CD14-positive monocyte (primary cell): ENCODE results near the gene FUCA2. TPM values are rescaled to one million over a fixed set of nuclear protein-coding genes. Genes with fewer than 3 reads are reported as not detected.

ENCODE experiments used
- DNase-seq, 3 donors: peaks; one replicate each; pipeline ENCODE4 v3.0.0-alpha.2; 2011 to 2022
- H2AFZ ChIP-seq: 2 replicates; pipeline ENCODE4 v1.6.0; 2012; ENCODE audit warnings: mild to moderate bottlenecking, low read depth, low read length, inconsistent platforms; ENCODE audit not compliant: insufficient read depth, poor library complexity, severe bottlenecking
- H3K27ac ChIP-seq, 2 donors: 1 replicate in 1 of 2; 2 replicates in 1 of 2; pipeline ENCODE4 v1.5.1; 2012 to 2013; ENCODE audit warnings: low read length in 2 of 2, control low read depth in 1 of 2, inconsistent platforms in 1 of 2, low read depth in 1 of 2, mild to moderate bottlenecking in 1 of 2
- H3K27me3 ChIP-seq, 2 donors: one replicate each; pipeline versions ENCODE4 v1.6.0 to v1.6.1; 2011 to 2013; ENCODE audit warnings: low read length in 2 of 2; ENCODE audit not compliant: control insufficient read depth in 2 of 2, insufficient read depth in 2 of 2
- H3K36me3 ChIP-seq, 2 donors: replicated peaks in 1 of 2; 1 replicate in 1 of 2; 2 replicates in 1 of 2; pipeline versions ENCODE4 v1.5.1 to v1.6.1; 2012 to 2013; ENCODE audit warnings: low read length in 2 of 2, control low read depth in 1 of 2, inconsistent platforms in 1 of 2, mild to moderate bottlenecking in 1 of 2; ENCODE audit not compliant: insufficient read depth in 2 of 2, control insufficient read depth in 1 of 2
- H3K4me1 ChIP-seq, 2 donors: 1 replicate in 1 of 2; 2 replicates in 1 of 2; pipeline versions ENCODE4 v1.5.1 to v1.6.1; 2012 to 2013; ENCODE audit warnings: low read length in 2 of 2, control low read depth in 1 of 2, inconsistent platforms in 1 of 2, mild to moderate bottlenecking in 1 of 2, moderate library complexity in 1 of 2; ENCODE audit not compliant: insufficient read depth in 2 of 2, control insufficient read depth in 1 of 2
- H3K4me2 ChIP-seq: replicated peaks from 2 replicates; pipeline ENCODE3; 2012; ENCODE audit warnings: low read length, moderate library complexity, mild to moderate bottlenecking; ENCODE audit not compliant: poor library complexity, severe bottlenecking; ENCODE audit errors: extremely low read depth
- H3K4me3 ChIP-seq, 3 experiments: fragments of 200-600 bp in 1 of 3; sonication (generic) in 1 of 3; replicated peaks in 1 of 3; 1 replicate in 2 of 3; 2 replicates in 1 of 3; pipeline ENCODE4 v1.5.1; 2011 to 2013; ENCODE audit warnings: low read length in 3 of 3, mild to moderate bottlenecking in 3 of 3, control low read depth in 2 of 3, low read depth in 2 of 3, inconsistent platforms in 1 of 3, moderate library complexity in 1 of 3
- H3K79me2 ChIP-seq: 2 replicates; pipeline ENCODE4 v1.6.0; 2012; ENCODE audit warnings: mild to moderate bottlenecking, control low read depth, inconsistent platforms, low read length, moderate library complexity; ENCODE audit not compliant: insufficient read depth
- H3K9ac ChIP-seq: 2 replicates; pipeline ENCODE4 v1.6.0; 2017; ENCODE audit warnings: low read length, mild to moderate bottlenecking; ENCODE audit not compliant: insufficient read depth, poor library complexity, severe bottlenecking
- H3K9me3 ChIP-seq, 2 donors: replicated peaks in 1 of 2; 1 replicate in 1 of 2; 2 replicates in 1 of 2; pipeline versions ENCODE4 v1.5.1 to v1.6.1; 2012 to 2013; ENCODE audit warnings: low read length in 2 of 2, control low read depth in 1 of 2; ENCODE audit not compliant: control insufficient read depth in 1 of 2, insufficient read depth in 1 of 2
- H4K20me1 ChIP-seq: 2 replicates; pipeline ENCODE4 v1.6.0; 2012; ENCODE audit warnings: mild to moderate bottlenecking, low read length, control low read depth, moderate library complexity; ENCODE audit not compliant: insufficient read depth
- H3K27ac Mint-ChIP-seq, 7 donors: one replicate each; pipeline ENCODE4 v1.8.0; 2020; ENCODE audit warnings: mild to moderate bottlenecking in 7 of 7, mixed read lengths in 7 of 7, moderate library complexity in 6 of 7, inconsistent platforms in 2 of 7
- H3K27me3 Mint-ChIP-seq, 3 donors: one replicate each; pipeline ENCODE4 v1.8.0; 2021 to 2022; ENCODE audit warnings: low read depth in 3 of 3, mild to moderate bottlenecking in 3 of 3, mixed read lengths in 3 of 3, moderate library complexity in 3 of 3, inconsistent platforms in 1 of 3
- H3K36me3 Mint-ChIP-seq, 2 donors: one replicate each; pipeline ENCODE4 v1.8.0; 2020; ENCODE audit warnings: mixed read lengths in 2 of 2, inconsistent platforms in 1 of 2, mild to moderate bottlenecking in 1 of 2
- H3K4me1 Mint-ChIP-seq: one replicate; pipeline ENCODE4 v1.8.0; 2020; ENCODE audit warnings: mild to moderate bottlenecking, mixed read lengths
- H3K4me3 Mint-ChIP-seq, 2 donors: one replicate each; pipeline ENCODE4 v1.8.0; 2020; ENCODE audit warnings: mild to moderate bottlenecking in 2 of 2, mixed read lengths in 2 of 2, moderate library complexity in 1 of 2
- H3K9me3 Mint-ChIP-seq, 7 donors: one replicate each; pipeline ENCODE4 v1.8.0; 2020 to 2022; ENCODE audit warnings: mixed read lengths in 7 of 7, mild to moderate bottlenecking in 6 of 7, moderate library complexity in 6 of 7, inconsistent platforms in 2 of 7
- WGBS: methylation state at CpG from one replicate; pipeline ENCODE4 v1.1.5; 2013; ENCODE audit warnings: missing lambda C conversion rate; ENCODE audit not compliant: insufficient coverage; 5-methylcytosine and 5-hydroxymethylcytosine counted together
- intact Hi-C, 2 donors: fragments of 100-400 bp; cut with micrococcal nuclease; formaldehyde crosslinking; loops; one replicate each; pipeline versions ENCODE4 v1.15.0 to v1.15.1; 2023
- polyA plus RNA-seq, 3 donors: library from polyadenylated mRNA; depleted of rRNA in 1 of 3; unstranded in 2 of 3; stranded (reverse) in 1 of 3; fragments of 300-500 nt in 2 of 3; fragments of >200 nt in 1 of 3; fragmentation: Illumina TruSeq in 2 of 3; gene quantifications; 1 replicate in 2 of 3; 2 replicates in 1 of 3; pipeline ENCODE4 v1.2.3, GENCODE V29; 2012 to 2021
- TF ChIP-seq, protein P1 (sequence below): fragments of 200-600 bp; IDR thresholded peaks from one replicate; pipeline ENCODE4 v1.8.0; 2022; ENCODE audit warnings: antibody characterized with exemption, mild to moderate bottlenecking

FUCA2 gene
- polyA plus RNA-seq, 3 donors: 35.7 to 93.5 (median 83.7) TPM

DNA sequence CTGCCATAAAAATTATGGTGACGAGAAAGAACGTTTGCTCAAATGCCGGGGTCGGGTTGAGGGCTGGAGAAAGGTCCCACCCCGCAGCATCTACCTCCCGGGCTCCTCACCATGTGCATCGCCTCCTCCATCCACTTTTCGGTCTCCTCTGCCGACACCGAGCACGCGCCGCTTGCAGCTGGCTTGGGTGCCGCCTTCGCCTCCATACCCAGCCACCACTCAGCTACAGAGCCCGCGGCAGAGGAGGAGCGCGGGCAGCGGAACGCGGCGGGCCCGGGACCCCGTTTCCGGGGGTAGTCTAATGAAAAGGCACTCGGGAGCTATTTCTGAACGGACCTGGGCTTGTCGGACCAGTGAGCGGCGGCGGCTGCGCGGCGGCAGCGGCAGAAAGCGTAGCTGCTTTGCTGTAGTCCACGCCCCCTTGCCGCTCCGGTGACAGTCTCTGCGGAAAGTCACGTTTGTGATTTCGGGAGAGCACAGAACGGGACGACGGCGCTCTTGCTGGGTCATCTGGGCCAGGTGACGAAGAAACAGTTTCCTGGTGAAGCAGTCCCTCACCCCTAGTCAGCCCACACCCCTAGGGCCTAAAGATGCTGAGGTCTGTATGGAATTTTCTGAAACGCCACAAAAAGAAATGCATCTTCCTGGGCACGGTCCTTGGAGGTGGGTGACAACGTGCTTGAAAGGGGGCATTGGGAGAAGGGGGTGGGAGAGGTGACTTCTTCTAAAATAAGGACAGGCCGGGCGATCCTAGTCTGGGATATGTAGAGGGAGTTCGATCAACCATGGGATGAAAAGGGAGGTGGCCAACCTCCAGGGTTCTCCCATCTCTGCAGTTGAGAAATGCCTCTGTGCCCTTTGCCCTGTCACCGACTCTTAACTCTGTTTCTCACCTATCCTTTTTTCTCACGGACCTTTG, 60.8 kb downstream of the FUCA2 start, which contains the start of the genes ADAT2 and PEX3:
ADAT2 (minus strand) TSS at position 243 of the 919 bp plus-strand sequence; CDS start at position 206, 37 bp downstream.
PEX3 (plus strand) TSS at position 353 of the 919 bp plus-strand sequence; CDS start at position 591, 238 bp downstream.
- H3K27me3 Mint-ChIP-seq: peaks cover 0 to 2% (median 0%) of the 10 kb centered on the region in 3 donors
- peak within 1 kb of the TSS; percentile 78 for H3K9ac ChIP-seq
- peak; percentile 90 to 93 (median 91) for DNase-seq
- peak within 1 kb of the TSS; percentile 88 to 96 (median 93) for H3K27ac Mint-ChIP-seq
- intact Hi-C loops: loop anchor here in 1 of 2 donors (10.0 kb wide), 1 partner anchor 64 kb away; the partner anchor contains the start of gene FUCA2
- no peaks in the 10 kb centered on the region for H3K27me3 ChIP-seq
- H3K4me1 ChIP-seq: peaks cover 14 to 16% of the 10 kb centered on the region in 2 donors
- no peaks in the 10 kb centered on the region for H3K9me3 Mint-ChIP-seq
- H3K4me1 Mint-ChIP-seq: peaks cover 23% of the 10 kb centered on the region
- under 1% methylated on average over 50 of the region's 56 CpGs for WGBS
- peak within 1 kb of the TSS; percentile 75 to 85 for H3K27ac ChIP-seq
- peak within 1 kb of the TSS; percentile 52 to 90 (median 89) for H3K4me3 ChIP-seq
- peak within 1 kb of the TSS; percentile 97 for H3K4me3 Mint-ChIP-seq
- no peaks in the 10 kb centered on the region for H3K36me3 ChIP-seq
- no peaks in the 10 kb centered on the region for H4K20me1 ChIP-seq
- TF ChIP-seq, protein P1, sequence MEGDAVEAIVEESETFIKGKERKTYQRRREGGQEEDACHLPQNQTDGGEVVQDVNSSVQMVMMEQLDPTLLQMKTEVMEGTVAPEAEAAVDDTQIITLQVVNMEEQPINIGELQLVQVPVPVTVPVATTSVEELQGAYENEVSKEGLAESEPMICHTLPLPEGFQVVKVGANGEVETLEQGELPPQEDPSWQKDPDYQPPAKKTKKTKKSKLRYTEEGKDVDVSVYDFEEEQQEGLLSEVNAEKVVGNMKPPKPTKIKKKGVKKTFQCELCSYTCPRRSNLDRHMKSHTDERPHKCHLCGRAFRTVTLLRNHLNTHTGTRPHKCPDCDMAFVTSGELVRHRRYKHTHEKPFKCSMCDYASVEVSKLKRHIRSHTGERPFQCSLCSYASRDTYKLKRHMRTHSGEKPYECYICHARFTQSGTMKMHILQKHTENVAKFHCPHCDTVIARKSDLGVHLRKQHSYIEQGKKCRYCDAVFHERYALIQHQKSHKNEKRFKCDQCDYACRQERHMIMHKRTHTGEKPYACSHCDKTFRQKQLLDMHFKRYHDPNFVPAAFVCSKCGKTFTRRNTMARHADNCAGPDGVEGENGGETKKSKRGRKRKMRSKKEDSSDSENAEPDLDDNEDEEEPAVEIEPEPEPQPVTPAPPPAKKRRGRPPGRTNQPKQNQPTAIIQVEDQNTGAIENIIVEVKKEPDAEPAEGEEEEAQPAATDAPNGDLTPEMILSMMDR: no peak
- no peaks in the 10 kb centered on the region for H3K9me3 ChIP-seq
- H3K4me2 ChIP-seq: peak within 1 kb of the TSS; percentile 94
- no peaks in the 10 kb centered on the region for H3K36me3 Mint-ChIP-seq
- H2AFZ ChIP-seq: peak within 1 kb of the TSS; percentile 91
- peaks cover 11% of the 10 kb centered on the region for H3K79me2 ChIP-seq

DNA sequence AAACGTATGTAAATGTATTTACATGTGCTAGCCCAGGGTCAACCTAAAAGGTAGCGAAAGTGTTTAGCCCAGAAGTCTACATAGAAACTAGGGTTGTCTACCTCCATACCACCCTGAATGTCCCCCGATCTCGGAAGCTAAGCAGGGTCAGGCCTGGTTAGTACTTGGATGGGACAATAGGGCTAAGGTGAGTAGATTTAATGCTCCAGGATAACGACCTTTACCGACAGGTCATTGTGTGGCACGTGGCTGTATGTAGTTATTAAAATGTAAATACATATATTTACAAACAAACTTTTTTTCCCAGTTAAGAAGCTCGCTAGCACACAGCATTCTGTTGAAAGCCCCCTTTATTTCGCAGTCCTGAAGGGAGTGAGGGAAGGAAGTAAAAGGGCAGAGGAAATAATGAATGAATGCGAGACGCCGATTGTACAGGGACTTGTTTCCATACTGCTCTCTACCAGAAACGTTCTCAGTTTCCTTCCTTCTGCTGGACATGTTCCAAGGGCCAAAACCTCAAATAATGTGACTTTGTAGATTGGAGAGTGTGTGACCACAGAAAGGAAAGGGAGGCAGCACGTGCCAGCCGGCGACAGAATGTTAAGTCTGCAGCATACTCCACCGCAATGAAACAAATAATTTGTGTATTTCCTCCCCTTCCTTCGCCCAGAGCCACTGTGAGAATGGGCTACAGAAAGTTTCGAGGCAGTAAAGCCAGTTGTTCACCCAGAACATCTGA, 61.6 kb downstream of the FUCA2 start:
- peak overlapping the region; percentile 91 for H2AFZ ChIP-seq
- peaks cover 11% of the 10 kb centered on the region for H3K79me2 ChIP-seq
- H3K4me2 ChIP-seq: peak overlapping the region; percentile 94
- peak; percentile 5 to 12 (median 10) for DNase-seq
- H3K36me3 ChIP-seq: no peaks in the 10 kb centered on the region
- no peaks in the 10 kb centered on the region for H3K36me3 Mint-ChIP-seq
- H3K27me3 ChIP-seq: no peaks in the 10 kb centered on the region
- H4K20me1 ChIP-seq: no peaks in the 10 kb centered on the region
- peak overlapping the region; percentile 88 to 96 (median 92) for H3K27ac Mint-ChIP-seq
- no peaks in the 10 kb centered on the region for H3K9me3 Mint-ChIP-seq
- peaks cover 14 to 16% of the 10 kb centered on the region in 2 donors for H3K4me1 ChIP-seq
- H3K9ac ChIP-seq: peak overlapping the region; percentile 78
- H3K4me1 Mint-ChIP-seq: peaks cover 23% of the 10 kb centered on the region
- H3K4me3 Mint-ChIP-seq: peak overlapping the region; percentile 97
- H3K27ac ChIP-seq: peak overlapping the region; percentile 75 to 85
- intact Hi-C loops: loop anchor here in 1 of 2 donors (10.0 kb wide), 1 partner anchor 65 kb away; the partner anchor contains the start of gene FUCA2
- WGBS: 0% methylated on average over 1 of the region's 19 CpGs
- TF ChIP-seq, protein P1: no peak
- H3K4me3 ChIP-seq: peak overlapping the region; percentile 52 to 90 (median 89)
- H3K9me3 ChIP-seq: no peaks in the 10 kb centered on the region
- H3K27me3 Mint-ChIP-seq: peaks cover 0 to 2% (median 0%) of the 10 kb centered on the region in 3 donors
